Activated CD8-positive, alpha-beta memory T cell treated with anti-CD3 and anti-CD28 coated beads, Interleukin-2, amount 50 U/mL, for 48 hours (primary cell): ENCODE results near the gene SLC7A1.
"Not testable (repeated sequence)": the region's sequence is repeated elsewhere in the genome, so short reads cannot be mapped to it uniquely, and the experiment has no call there.

Experiments
- DNase-seq: peaks from one replicate; pipeline ENCODE4 v3.0.0-alpha.2; 2020

The SLC7A1 gene

DNA sequence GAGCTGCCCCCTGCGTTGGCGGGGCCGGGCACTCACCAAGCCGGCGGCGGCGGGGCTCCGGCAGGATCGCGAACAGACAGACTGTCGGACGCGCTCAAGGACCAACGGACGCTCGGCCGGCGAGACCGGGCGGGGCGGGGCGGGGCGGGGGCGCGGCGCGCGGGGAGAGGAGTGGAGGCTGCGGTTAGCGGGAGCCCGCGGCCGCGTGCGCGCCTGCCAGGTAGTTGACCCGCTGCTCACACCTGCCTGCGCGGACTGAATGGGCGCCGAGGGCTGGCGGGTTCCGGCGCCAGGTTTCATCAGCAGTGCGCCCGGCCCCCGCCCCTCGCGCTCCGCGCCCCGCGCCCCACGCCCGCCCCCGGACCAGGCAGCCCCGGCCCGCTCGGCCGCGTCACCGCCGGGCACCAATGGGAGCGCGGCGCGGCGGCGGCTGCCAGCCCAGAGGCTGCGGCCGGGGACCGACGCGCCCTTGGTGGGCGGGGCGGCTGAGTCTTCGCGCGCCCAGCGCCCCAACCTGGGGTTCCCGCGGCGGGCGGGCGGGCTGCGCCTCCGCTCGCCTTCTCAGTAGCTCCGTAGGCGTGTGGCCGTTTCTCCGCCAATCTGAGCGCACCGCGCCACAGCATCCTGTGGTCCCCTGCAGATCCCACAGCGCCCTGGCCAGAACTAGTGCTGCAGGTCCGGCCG, at the start of gene SLC7A1:
Gene SLC7A1, minus strand, starts transcription at position 309 of the 684 bp plus-strand sequence. CDS start 59,500 bp downstream, outside the sequence.
- DNase-seq: peak; percentile 92

DNA sequence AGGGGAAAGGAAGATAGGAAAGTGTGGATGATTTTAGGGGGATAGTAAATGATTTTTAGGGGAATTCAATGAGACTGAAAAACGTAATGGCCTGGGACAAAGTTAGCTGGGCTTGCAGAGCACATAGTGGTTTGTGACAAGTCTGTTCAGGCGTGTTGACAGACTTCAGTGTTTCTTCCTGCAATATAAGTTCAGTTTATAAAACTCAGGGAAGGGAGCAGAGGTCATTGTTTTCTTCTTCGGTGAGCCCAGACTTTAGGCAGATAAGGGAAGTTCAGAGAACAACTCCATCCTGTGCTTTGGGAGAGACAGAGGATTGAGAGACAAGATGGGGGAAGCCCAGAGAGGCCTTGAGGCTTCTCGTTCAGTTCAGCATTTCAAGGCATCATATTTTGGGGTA, 45.2 kb upstream of the SLC7A1 start:
- no peak for DNase-seq

DNA sequence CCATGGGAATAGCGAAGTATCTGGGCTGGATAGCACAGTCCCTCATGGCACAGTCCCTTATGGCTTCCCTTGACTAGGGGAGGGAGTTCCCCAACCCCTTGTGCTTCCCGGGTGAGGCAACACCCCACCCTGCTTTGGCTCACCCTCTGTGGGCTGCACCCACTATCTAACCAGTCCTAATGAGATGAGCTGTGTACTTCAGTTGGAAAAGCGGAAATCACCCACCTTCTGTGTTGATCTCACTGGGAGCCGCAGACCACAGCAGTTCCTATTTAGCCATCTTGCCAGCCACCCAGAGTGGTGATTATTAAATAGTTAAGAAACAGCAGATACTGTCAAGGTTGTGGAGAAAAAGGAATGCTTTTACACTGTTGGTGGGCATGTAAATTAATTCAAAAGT, 41.3 kb upstream of the SLC7A1 start:
- DNase-seq: not testable (repeated sequence)

GRCh38 chr13:29624997-29625396, 29.5 kb upstream of the SLC7A1 start:
- no peak for DNase-seq

- DNase-seq: no peak
Measured at GRCh38 chr13:29621841-29622240, 26.4 kb upstream of the SLC7A1 start.

GRCh38 chr13:29621051-29621800, 25.7 kb upstream of the SLC7A1 start:
- no peak for DNase-seq

DNA sequence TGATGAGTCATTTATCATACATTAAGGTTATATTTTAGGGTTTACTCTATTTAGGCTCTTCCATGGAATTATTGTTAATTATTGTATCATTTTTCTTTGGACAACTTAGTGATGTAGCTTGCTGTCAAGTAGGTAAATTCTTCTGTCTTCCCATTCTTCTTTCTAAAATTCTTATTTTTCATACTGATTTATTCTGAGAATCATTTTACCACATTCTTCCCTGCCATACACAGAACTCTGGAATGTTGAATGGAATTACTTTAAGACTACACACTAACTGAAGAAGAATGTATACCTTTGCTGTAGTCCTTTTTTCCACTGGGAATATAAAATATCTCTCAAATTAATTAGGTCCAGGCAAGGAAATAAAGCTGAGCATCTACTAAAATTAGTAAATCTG, 24.5 kb upstream of the SLC7A1 start:
- no peak for DNase-seq

GRCh38 chr13:29613101-29613500, 17.6 kb upstream of the SLC7A1 start:
- DNase-seq: no peak

GRCh38 chr13:29607465-29607864, 12.0 kb upstream of the SLC7A1 start:
- no peak for DNase-seq

DNA sequence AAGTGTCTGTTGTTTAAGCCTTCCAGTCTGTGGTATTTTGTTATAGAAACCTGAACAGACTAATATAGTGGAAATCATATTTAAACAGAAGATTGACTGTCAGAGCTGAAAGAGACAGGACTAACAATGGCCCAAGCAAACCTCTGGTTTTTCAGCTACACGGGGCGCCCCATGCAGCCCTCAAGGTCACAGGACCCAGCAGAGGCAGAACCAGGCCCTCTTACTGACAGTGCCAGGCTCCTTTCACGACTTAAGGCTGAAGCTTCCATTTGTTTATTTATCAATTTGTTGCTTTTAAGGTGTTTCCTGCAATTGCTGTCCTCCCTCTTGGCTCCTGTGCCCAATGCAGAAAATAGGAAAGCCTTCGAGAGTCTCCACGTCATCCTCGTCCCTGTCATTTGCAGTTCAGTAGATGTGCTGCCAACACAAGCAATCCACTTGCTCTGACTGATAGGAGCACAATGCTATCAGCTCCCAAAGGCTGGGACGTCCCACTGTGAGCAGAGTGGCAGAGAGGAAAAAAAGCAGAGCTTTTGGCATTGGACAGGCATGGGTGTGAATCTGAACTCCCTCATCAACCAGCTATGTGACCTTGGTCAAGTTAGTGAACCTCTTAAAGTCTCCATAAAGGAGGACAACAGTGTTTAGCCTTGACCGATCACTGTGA, 10.5 kb upstream of the SLC7A1 start:
- no peak for DNase-seq

- no peak for DNase-seq
Measured at GRCh38 chr13:29598321-29598720, 2.8 kb upstream of the SLC7A1 start.

DNA sequence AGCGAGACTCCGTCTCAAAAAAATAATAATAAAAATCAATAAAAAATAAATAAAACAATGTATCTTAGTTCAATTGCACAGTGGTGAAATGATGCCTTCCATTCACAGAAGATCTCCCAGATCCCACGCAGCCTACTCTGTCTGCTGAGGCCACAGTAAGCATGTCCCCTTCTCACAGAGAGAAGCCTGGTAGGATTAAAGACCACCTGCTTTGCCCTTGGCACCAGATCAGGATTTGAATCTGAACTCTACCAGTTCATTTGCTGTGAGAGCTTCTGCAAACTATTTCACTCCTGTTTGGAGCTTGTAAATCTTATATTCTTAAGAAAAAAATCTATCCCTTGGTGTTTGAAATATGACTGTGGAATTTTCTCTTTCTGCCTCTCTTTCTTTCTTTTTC, 2.2 kb upstream of the SLC7A1 start:
- no peak for DNase-seq

DNA sequence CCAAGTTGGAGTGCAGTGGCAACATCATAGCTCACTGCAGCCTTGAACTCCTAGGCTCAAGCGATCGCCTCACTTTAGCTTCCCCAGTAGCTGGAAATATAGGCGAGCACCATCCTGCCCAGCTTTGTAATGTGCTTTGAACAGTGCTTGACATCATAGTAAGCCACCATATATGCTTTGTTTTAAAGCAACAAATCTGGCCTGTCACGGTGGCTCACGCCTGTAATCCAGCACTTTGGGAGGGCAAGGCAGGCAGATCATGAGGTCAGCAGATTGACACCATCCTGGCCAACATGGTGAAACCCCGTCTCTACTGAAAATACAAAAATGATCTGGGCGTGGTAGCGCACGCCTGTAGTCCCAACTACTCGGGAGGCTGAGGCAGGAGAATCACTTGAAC, 1.8 kb upstream of the SLC7A1 start:
- no peak for DNase-seq

- no peak for DNase-seq
Measured at GRCh38 chr13:29596064-29596418, 553 bp upstream of the SLC7A1 start.

DNA sequence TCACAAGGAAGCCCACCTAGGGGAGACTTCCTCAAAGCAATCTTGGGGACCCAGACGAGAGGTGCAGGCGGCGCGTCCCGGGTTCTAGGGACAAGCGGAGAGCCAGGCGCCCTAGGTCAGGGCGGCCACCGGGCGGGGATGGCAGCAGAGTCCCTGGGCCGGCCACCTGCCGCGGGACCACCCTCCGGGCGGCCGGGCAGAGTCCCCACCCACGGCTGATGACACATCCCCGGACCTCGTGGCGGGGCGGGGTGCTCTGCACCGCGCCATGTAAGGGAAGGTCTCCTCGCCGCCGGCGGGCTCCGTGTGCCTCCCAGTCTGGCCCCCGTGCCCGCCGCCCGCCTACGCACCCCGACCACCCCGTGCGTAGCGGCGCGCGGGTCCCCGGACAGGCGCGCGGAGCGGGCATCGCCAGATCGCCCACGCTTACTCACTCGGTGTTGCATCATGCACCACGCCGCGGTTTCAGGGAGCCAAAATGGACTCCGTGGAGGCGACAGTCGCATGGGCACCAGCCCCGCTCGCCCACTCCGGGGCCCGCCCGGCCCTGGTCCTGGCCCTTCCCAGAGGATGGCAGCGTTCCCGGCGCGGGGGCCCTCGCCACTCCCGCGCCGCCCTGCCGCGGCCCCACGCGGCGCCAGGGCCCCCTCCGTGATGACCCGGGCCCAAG, 643 bp downstream of the SLC7A1 start:
- peak; percentile 90 for DNase-seq

GRCh38 chr13:29594303-29594709, 1.2 kb downstream of the SLC7A1 start:
- DNase-seq: peak; percentile 73

- no peak for DNase-seq
Measured at GRCh38 chr13:29593605-29594297, 1.7 kb downstream of the SLC7A1 start.

DNA sequence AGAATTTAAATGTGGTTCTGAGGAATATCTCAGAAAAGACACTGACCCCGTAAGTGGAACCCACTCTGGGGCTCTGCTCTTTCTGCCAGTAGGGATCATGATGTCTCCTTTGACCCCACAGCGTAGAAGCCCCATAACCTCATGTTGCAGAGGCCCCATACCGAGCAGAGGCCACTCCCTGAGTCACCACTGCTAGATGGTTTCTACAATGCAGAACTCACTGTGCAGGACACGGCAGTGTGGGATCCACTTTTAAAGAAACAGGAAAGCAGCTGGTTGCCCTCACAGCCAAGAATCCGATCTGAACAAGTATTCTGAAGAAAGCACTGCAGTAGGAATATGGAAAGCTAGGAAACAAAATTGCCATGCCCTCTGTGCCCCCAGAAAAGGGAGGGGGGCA, 4.2 kb downstream of the SLC7A1 start:
- DNase-seq: no peak

DNA sequence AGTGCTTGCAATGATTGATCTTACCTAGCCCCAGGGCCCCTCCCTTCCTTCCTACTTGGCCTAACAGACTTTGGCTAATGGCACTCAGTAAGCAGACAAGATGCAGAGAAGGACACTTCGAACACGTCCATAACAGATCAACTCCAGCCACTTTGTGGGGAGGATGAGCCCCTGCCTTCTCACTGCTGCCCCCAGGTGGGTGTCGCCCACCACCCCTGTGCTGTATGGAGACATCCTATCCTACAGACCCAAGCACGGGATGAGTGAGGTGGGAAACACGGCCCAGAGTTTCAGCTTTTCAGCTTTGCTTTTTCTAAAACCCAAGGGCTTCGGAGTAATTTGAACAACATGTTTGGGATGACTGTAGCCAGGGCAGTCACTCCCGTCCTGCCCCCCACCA, 5.5 kb downstream of the SLC7A1 start:
- no peak for DNase-seq

GRCh38 chr13:29589234-29589633, 6.3 kb downstream of the SLC7A1 start:
- no peak for DNase-seq

DNA sequence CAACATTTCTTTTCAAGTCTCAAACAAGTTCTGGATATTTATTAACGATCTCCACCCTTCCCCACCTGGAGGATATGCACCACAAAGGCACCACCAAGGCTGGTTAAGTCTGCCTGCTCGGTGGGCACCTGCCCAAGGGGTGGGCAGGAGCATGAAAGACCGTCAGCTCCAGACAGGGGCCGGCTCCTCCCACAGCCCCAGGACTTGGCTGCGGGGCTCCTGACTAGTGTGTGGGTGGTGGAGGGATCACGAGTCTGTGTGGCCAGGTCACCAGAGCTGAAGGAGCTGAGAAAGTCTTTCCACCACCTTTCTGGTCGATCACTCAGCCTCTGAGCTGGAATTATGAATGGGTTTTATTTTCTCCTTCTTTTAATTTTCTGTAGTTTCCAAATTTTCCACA, 7.8 kb downstream of the SLC7A1 start:
- DNase-seq: no peak

GRCh38 chr13:29583073-29583785, 12.3 kb downstream of the SLC7A1 start:
- DNase-seq: no peak
